Subcutaneous adipose tissue (tissue), 4 donors: Measurements from ENCODE around the gene SLC26A11. TPM values are rescaled to one million over a fixed set of nuclear protein-coding genes. Genes with fewer than 3 reads are reported as not detected.

ENCODE experiments used
- total RNA-seq, 4 donors: library from RNA; depleted of rRNA; stranded (reverse); fragments of >200 nt; gene quantifications; one replicate each; pipeline ENCODE4 v1.1.0, GENCODE V29; 2016
- TF ChIP-seq, protein P1 (sequence below): fragments of 450-650 bp; IDR thresholded peaks from one replicate; pipeline ENCODE4 v1.5.1; 2016; ENCODE audit warnings: low read depth, mild to moderate bottlenecking, control low read depth, antibody characterized with exemption, moderate library complexity

SLC26A11 gene
- total RNA-seq, 4 donors from 2014 or later = 4.7 to 31.4 (median 13.0) TPM

DNA sequence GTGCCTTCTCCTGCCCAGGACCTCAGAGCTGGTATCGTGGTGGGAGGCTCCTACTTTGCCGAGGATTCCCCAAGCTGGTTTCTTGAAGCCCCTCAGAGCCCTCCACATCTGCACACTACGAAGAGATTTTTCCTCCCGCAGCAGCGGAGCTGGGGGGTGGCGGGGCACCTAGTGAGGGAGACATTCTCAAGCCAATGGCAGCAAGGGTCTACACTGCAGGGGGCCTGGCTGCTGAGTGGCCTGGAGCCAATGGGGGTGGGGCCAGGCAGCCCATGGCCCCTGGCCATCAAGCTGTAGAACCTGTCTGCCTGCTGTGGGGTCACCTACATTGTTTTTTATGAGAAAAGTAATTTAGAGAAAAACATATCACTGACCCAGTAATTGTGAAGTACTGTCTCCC is 5.0 kb downstream of the SLC26A11 start:
- TF ChIP-seq, protein P1, sequence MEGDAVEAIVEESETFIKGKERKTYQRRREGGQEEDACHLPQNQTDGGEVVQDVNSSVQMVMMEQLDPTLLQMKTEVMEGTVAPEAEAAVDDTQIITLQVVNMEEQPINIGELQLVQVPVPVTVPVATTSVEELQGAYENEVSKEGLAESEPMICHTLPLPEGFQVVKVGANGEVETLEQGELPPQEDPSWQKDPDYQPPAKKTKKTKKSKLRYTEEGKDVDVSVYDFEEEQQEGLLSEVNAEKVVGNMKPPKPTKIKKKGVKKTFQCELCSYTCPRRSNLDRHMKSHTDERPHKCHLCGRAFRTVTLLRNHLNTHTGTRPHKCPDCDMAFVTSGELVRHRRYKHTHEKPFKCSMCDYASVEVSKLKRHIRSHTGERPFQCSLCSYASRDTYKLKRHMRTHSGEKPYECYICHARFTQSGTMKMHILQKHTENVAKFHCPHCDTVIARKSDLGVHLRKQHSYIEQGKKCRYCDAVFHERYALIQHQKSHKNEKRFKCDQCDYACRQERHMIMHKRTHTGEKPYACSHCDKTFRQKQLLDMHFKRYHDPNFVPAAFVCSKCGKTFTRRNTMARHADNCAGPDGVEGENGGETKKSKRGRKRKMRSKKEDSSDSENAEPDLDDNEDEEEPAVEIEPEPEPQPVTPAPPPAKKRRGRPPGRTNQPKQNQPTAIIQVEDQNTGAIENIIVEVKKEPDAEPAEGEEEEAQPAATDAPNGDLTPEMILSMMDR = no peak

DNA sequence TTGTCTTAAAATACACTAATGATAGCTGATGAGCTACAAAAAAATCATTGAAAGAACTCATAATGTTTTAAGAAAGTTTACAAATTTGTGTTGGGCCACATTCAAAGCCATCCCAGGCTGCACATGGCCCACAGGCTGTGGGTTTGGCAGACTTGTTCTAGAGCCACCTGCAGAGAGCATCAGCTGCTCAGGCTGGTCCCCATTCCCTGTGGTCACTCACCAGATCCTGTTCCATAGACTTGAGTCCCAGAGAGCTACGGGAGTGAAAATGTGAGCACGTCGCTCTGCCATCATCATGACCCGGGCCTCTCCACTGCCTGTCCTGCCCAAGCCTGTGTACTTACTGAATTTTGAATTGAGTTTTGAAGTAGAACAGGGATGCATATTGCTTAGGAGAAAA is 6.9 kb downstream of the SLC26A11 start:
- TF ChIP-seq, protein P1 = no peak

DNA sequence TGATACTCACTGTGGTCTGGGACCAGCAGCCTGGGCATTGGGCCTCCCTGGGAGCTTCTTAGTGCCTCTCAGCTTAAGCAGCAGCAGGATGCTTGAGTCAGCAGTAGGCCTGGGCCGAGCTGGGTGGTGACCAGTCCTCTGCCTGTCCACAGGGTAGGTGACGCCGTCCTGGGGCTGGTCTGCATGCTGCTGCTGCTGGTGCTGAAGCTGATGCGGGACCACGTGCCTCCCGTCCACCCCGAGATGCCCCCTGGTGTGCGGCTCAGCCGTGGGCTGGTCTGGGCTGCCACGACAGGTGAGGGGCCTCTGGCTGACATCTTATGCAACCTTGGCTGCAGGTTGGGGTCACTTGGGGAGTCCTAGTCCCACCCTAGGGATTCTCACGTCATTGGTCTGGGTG is 7.4 kb downstream of the SLC26A11 start:
- TF ChIP-seq, protein P1 = no peak

DNA sequence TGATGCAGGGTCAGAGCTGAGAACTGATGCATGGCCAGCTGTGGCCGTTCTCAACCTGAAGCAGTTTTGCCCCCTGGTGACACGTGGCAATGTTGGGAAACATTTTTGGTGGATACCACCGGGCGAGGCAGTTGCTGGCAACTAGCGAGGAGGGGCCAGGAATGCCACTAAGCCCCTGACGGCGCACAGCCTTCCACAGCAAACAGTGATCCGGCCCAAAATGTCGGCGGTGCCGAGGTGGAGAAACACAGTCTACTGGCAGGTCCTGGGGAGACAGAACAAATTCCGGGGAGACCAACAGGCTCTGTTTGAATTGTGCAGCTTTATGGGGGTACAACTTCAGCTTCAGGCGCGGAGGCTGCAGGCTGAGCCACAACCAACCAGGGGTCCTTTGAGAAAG is 8.2 kb downstream of the SLC26A11 start:
- TF ChIP-seq, protein P1 = no peak

DNA sequence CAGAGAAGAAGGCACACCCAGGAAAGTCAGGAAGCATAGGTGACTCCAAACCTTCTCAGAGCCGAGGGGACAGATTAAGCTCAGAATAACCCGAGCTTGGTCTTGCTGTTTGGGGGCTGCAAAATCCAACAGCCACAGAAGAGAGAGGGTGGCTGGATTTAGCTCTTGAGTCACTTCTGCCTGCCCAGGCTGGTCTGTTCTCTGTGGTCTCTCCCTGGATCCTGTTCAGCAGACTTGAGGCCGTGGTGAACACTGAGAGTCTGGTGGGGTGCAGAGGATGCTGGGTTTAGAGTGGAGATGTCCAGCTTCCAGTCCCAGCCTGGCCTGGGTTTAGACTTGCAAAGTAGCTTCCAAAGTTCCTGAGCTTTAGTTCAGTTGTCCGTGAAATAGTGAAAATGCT is 8.8 kb downstream of the SLC26A11 start:
- TF ChIP-seq, protein P1 = no peak

DNA sequence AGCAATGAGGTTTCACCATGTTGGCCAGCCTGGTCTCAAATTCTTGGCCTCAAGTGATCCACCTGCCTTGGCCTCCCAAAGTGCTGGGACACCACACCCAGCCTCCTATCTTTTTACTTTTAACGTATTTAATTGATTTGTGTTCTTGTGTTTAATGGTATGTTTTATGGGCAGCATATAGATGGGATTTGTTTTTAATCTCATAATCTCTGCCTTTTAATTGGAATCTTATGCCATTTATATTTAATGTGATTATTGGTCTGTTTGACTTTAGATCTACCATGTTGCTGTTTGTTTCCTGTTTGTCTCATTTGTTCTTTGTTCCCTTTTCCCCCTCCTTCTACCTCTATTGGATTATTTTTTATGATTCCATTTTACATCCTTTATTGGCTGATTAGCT is 12.2 kb downstream of the SLC26A11 start:
- TF ChIP-seq, protein P1 = no peak

DNA sequence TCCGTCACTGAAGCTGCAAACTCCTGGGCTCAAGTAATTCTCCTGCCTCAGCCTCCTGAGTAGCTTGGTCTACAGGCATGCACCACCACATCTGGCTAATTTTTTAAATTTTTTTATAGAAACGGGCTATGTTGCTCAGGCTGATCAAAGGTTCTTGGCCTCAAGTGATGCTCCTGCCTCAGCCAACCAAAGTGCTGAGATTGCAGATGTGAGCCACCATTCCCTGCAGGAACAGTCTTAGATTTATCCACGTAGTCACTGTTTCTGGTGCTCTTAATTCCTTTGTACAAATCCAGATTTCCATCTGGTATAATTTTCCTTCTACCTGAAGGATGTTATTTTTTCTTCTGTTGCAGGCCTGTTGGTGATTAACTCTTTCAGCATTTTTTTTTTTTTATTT is 13.0 kb downstream of the SLC26A11 start:
- TF ChIP-seq, protein P1 = no peak

DNA sequence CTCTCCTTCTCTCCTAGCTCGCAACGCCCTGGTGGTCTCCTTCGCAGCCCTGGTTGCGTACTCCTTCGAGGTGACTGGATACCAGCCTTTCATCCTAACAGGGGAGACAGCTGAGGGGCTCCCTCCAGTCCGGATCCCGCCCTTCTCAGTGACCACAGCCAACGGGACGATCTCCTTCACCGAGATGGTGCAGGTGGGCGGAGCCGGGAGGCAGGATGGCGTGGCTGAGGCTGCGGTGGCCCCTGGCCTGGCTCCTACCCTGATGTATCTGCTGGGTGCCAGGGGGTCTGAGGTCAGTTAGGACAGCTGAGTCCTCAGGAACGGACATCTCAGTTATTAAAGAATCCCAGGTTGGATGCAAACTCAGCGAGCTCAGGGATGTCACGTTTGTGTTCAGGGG is 16.7 kb downstream of the SLC26A11 start:
- TF ChIP-seq, protein P1 = no peak
